Right lung (tissue), 10 donors: Measurements from ENCODE around the gene CYTH4. TPM values are rescaled to one million over a fixed set of nuclear protein-coding genes. Genes with fewer than 3 reads are reported as not detected.
"Not testable (repeated sequence)": the region's sequence is repeated elsewhere in the genome, so short reads cannot be mapped to it uniquely, and the experiment has no call there.

Source experiments
- DNase-seq, 2 donors: peaks; one replicate each; pipeline ENCODE4 v3.0.0-alpha.2; 2013
- long read RNA-seq, 8 donors: transcript quantifications; one replicate each; lab custom pipeline, GENCODE V29; 2026
- polyA plus RNA-seq, 5 donors: library from polyadenylated mRNA; unstranded; fragments of 120-200 nt; gene quantifications; one replicate each; pipeline versions ENCODE4 v1.2.1 to v1.2.3, GENCODE V29; 2013; ENCODE audit warnings: inconsistent platforms in 1 of 5, low replicate concordance in 1 of 5; ENCODE audit not compliant: insufficient read length in 5 of 5, insufficient read depth in 1 of 5

CYTH4 gene, protein sequence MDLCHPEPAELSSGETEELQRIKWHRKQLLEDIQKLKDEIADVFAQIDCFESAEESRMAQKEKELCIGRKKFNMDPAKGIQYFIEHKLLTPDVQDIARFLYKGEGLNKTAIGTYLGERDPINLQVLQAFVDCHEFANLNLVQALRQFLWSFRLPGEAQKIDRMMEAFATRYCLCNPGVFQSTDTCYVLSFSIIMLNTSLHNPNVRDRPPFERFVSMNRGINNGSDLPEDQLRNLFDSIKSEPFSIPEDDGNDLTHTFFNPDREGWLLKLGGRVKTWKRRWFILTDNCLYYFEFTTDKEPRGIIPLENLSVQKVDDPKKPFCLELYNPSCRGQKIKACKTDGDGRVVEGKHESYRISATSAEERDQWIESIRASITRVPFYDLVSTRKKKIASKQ
- 1 to 10 TPM; 4.5 to 6.0 (median 5.2) TPM for polyA plus RNA-seq
- long read RNA-seq, donor 1, partial matches to known transcripts = 0 of 1 reads
- long read RNA-seq, donor 1, other reads (novel, unspliced or antisense) = 0 of 1 reads
- long read RNA-seq, donor 2, partial matches to known transcripts = 0 of 1 reads
- long read RNA-seq, donor 2, other reads (novel, unspliced or antisense) = 0 of 1 reads
- long read RNA-seq, donor 3 = 0 reads
- long read RNA-seq, donor 4 = 0 reads
- long read RNA-seq, donor 5, partial matches to known transcripts = 0 of 3 reads
- long read RNA-seq, donor 5, other reads (novel, unspliced or antisense) = 0 of 3 reads
- long read RNA-seq, donor 6, partial matches to known transcripts = 0 of 2 reads
- long read RNA-seq, donor 6, other reads (novel, unspliced or antisense) = 0 of 2 reads
- long read RNA-seq, donor 7, partial matches to known transcripts = 0 of 1 reads
- long read RNA-seq, donor 7, other reads (novel, unspliced or antisense) = 0 of 1 reads
- long read RNA-seq, donor 8 = 0 reads

DNA sequence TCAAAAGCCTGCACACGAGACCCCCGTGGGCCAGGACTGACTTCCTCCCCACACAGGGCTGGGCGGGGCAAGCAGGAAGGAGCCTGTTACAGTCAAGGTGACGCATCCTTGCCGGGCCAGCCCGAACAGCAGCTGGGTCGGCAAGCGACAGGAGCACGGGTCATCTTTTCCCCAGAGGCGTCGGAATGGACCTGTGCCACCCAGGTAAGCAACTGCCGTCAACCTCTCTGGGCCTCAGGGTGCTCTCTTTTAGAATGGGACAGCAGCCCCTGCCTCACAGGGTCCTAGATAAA, at the start of gene CYTH4:
Gene CYTH4 (plus strand): TSS at position 124 of the 293 bp plus-strand sequence. CDS start 62 bp downstream, at position 186.
- DNase-seq = no peak

- not testable (repeated sequence) for DNase-seq
Observed at GRCh38 chr22:37233371-37233750, 48.9 kb upstream of the CYTH4 start.

- no peak for DNase-seq
Observed at GRCh38 chr22:37233751-37234631, 48.3 kb upstream of the CYTH4 start.

- no peak for DNase-seq
Observed at GRCh38 chr22:37234736-37235711, 47.3 kb upstream of the CYTH4 start.

- DNase-seq = no peak
Observed at GRCh38 chr22:37235897-37236607, 46.3 kb upstream of the CYTH4 start.

GRCh38 chr22:37237371-37238268, 44.7 kb upstream of the CYTH4 start:
- DNase-seq = no peak

DNA sequence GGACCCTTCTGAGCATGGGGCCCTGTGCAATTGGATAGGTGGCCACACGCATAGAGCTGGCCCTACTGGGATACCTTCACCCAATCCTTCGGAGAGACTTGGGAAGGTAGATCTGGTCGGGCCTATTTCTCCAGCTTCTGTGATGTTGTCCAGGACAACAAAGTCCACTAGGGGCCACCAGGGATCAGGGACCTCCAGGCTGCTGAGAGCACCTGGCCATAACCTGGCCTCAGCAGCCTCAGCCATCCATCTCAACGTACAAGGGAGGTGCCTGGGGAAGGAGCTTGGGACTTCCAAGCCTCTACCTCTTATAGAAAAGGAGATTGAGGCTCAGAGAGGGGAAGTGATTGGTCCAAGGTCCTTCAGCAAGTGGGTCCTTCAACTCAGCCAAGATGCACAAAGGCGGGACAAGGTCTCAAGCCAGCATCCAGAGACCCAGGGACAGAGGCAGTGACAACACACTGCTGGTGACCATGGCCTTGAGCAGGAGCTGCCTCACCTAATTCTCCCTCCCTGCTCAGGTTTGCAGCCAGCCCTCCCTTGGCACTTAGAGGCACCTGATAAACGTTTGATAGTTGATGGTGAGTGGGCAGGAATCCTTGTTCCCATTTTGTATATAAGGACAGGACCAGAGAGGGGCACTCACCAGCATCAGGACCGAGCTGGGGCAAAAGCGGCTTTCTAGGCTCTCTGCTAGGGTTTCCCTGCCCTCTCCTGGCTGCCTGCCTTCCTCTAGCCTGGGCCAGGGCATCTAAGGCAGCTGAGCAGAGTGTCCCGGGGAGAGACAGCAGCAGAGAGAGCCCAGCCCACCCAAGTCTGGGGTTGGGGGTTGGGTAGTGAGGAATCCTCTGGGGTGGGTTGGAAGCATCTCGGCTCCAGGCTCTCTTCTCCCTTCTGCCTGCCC, 42.7 kb upstream of the CYTH4 start:
- no peak for DNase-seq

DNA sequence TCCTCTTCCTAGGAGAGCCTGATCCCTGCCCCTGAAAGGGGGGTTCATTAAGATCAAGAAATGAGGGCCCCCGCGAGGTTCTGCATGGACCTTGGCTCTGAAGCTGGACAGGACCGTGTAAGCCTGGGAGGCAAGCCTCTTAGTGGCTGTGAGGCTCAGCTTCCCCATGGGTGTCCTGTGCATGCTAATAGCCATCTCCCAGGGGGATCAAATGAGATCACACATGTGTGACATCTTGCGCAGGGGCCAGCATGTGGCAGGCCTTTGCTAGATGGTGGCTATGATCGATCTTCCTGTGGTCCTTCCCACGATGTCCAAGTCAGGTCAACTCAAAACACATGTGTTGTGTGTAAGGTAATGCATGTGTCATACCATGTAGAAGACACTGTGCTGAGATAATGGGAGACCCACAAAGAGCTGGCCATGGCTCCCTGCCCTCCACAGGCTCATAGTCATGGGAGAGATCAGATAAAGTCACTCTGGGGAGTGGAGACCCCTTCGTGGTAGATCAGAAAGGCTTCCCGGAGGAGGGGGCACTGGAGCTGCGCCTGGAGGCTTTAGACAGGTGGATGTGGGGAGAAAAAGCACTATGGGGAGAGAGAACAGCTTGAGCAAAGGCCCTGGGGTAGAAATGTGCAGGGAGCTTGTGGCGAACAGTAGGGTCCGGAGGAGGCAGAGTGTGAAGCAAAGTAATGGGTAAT, 41.9 kb upstream of the CYTH4 start:
- no peak for DNase-seq

DNA sequence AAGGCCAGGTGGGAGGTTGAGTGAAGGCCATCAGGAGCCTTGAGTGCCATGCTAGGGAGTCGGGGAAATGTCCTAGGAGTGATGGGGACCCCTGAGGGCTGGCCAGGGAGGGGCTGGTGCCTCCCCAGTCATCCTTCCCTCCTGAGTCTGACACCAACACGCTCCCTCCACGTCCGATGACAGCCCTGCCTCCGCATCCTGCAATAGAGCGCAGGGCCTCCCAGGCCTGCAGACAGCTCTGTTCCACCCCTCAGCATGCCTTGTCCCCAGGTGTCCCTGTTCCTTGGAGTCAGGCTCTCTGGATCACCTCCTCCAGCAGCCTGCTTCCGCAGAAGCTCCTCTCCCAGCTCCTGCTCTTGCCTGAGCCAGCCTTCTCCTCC, 41.4 kb upstream of the CYTH4 start:
- no peak for DNase-seq

DNA sequence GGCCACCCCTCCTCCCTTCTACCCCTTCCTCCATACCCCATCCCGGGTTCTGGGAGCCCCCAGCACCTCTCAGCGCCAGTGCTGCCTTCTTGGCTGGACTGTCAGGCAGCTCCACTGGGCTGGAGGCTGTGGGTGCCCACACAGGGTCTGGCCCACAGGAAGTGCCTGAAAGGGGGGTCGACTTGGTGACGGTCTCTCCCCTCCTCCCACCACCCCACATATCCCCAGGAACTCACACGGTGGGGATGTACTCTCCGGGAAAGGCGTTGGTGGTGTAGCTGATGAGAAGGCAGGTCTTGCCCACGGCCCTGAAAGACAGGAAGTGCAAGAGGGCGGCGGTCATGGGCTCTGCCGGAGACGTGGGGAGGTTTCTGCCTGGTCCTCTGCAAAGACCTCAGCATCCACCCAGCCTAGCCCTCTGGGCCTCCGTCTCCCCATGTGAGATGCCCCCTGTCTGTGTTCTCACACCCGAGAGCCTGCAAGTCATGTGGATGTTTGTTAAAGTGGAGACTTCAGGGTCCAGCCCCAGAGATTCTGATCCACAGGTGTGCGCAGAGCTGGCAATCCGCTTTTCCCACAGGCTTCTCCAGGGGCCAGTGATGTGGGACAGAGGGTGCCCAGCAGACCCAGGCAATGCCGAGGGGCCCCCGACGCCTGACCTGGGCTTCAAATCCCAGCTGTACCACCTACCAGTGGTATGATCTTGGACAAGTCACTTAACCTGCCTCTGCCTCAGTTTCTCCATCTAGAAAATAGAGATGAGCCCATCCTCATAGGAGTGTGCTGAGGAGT, 40.8 kb upstream of the CYTH4 start:
- no peak for DNase-seq

GRCh38 chr22:37242395-37242918, 39.9 kb upstream of the CYTH4 start:
- no peak for DNase-seq

DNA sequence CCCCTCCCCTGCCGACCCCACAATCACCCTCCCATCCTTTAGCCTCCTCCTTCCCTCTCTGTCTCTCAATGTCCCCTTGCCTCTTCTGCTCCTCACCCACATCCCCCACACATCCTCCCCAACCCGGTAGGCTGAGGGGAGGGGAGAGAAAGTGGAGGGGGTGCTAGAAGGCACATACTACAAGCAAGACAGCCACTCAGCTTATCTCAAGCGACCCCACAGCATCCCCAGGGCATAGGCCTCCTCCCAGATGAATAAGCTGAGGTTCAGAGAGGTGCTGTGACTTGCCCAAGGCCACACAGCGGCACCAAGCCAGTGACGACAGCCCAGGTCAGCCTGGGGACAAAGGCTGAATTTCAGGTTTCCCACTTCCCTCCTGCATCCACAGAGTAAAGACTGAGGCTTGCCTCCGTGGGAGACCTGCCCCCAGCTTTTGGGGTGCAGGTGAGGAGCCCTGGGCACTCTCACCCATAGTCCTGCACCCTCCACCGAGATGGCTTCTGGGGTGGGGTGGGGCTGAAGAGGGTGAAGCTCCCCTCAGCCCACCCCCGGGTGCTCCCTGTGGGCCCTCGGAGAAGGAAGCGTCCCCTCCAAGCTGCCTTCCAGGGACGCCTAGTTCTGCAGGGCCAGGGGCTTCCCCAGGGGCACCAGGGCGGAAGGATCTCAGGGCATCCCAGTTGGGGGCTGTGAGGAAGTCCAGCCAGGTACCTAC, 38.8 kb upstream of the CYTH4 start:
- DNase-seq = no peak

DNA sequence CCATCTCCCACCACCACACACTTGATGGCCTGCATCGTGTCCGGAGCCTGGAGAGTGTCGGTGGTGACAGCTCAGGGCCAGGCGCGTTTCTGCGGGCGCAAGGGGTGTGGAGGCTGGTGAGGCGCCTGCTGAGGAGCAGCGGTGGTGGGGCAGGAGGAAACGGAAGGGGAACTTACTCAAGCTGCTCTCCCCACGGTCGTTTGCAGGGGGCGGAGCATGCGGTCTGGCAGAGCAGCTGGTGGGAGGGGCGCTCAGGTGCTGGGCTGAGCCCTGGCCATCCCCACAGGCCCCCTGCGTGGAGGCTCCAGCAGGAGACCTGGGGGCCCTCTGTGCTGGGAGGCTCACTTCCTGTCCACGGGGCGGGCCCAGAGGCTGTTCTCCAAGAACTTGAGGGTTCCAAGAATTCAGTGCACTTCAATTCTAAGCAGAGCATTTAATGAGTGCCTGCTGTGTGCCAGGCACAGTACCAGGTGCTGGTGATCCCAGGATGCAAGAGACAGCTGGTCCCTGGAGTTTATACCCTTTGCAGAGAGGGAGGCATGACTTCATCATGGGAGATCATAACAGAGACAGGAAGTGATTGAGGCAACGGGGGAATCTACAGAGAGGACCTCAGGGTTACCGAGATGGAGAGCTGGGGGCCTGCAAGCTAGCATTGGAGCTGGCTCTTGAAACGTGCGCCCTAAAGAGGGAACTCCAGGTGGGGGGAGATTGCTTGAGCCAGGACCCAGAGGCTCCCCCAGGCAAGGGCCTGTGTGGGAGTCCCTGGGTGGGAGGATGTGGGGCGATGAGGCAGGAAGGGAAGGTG, 38.0 kb upstream of the CYTH4 start, which contains the start of gene RAC2:
Gene RAC2 (minus strand): TSS at position 156 of the 808 bp plus-strand sequence. CDS start 121 bp downstream, at position 35.
- no peak for DNase-seq
